NCI-H748 (cell line): ENCODE results near the gene RAB40A.
A peak's percentile ranks its signal among the peaks of the same experiment; 100 is the strongest.
"Not testable (repeated sequence)": the region's sequence is repeated elsewhere in the genome, so short reads cannot be mapped to it uniquely, and the experiment has no call there.

Experiments used
- DNase-seq: peaks from one replicate; lab custom pipeline; 2025; ENCODE audit not compliant: unreplicated experiment; lab: John Stamatoyannopoulos, UW

The RAB40A gene

DNA sequence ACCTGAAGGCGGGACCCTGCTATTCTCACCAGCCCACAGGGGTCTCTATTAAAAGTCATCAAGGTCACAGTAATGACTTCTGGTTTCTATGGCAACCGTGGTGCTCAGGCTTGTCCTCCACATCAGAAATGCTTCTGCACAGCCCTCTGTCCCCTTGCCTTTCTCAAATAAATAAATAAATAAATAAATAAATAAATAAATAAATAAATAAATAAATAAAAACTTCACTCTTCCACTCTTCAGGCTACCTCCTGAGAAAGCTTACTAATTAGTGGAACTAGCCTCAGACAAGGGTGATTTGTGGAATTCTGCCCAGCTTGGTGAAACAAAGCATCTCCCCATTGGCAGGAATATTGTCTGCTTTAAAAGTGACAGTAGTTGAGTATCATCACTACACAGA is 5.5 kb upstream of the RAB40A start:
- no peak for DNase-seq

DNA sequence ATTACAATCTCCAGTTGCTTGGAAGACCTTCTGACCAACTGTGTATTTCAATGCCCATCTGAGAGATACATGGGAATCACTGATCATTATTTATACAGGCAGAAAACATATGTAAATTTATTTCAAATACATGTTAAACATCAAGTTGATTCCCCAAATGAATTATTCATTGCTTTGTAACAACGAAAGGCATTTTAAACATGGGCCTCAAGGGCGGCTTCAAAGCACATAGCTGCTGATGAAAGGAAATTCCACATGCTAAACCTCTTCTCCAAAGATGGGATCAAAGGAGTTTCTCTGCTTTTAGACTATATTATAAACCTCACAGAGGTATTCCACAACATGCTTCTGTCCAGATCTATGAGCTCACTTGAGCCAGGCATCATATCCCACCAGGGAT is 4.3 kb upstream of the RAB40A start:
- DNase-seq = no peak

DNA sequence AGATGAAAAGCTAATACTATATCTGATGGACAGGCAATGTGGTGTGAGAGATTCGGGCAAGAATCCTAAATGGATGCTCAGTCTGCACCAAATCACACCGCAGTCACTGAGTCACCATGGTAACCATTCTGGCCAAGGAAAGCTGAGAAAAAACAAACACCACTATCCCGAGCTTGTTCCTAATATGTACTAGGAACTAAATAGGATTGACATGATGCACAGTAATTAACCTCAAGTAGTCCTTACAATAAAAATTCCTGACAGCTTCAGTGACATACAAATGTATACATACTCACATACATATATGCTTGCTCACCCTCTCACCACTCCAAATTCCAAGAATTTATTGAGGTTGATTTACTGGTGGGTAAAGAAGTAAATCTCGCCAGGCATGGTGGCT is 1.1 kb upstream of the RAB40A start:
- peak; percentile 79 for DNase-seq

DNA sequence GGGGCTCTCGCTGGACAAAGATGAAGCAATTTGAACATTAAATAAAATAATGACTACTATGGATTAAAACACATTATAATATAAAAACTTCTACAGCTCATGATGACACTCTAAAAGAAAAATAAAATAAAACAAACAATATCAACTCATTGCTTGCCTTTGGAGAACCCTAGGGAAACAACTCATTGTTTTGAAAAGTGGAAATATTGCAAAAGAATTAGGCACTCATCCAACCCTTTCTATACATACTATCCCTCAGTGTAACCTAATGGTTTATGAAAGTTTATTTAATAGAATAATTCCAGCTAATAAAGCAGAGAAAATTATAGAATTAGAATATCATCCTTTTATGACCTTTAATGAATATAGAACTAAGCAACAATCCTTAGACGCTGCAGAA is 718 bp downstream of the RAB40A start:
- no peak for DNase-seq

DNA sequence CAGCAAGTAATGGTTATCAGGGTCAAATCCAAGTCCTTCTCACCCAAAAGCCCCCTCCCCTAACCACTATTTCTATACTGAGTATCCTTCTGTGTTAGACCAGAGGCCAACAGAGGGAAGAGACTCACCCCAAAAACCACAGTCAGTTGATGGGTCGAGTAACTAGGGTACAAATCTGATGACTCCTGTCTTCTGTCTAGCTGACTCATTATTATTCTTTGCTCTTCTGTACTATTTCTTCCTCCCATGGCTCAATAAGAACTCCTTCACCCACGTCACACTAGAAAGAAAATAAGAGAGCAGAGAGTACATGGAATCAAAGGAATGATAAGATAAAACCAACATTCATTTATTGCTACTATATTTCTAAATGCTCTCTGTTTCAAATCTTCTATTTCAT is 2.0 kb downstream of the RAB40A start:
- DNase-seq = no peak

DNA sequence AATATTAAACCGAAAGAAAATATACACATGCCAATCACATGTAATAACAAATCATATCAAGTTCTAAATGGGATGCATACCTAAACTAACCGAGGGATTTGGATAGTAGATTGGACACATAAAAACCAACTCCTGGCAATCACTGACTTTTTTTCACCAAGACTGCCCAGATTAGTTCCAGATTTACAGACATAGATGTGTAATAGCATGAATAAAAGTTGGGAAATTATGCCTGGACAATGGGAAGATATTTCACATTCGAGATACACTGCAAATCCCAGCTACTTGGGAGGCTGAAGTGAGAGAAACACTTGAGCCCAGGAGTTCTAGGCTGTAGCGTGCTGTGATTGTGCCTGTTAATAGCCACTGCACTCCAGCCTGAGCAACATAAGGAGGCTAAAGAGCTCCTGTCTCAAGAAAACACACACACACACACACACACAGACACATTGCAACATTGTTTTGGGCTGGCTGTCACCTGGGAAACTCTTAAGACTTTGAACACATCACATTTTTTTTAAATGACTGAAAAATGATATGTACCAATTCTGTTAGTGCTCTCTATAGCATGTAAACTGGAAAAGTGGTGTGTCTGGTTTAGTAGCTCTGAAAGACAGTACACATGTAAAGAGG is 5.7 kb downstream of the RAB40A start:
- DNase-seq = no peak

DNA sequence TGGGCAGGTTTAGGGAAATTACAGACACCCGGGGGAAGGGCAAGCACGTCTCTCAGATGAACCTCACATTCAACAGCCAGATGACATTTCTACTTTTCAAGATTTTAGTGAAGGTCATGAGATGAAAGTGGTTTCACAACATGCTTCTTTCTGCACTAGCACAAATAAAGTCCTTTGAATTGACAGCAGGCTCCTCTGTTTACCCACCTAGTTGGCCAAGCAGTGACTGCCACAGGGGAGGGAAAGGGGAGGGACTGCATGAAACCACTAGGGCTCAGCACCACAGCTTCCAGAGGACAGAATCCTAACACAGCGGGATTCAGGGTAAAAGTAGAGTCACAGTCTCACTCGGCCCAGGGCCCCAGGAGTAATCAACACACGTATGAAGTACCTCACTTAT is 6.2 kb downstream of the RAB40A start:
- no peak for DNase-seq

DNA sequence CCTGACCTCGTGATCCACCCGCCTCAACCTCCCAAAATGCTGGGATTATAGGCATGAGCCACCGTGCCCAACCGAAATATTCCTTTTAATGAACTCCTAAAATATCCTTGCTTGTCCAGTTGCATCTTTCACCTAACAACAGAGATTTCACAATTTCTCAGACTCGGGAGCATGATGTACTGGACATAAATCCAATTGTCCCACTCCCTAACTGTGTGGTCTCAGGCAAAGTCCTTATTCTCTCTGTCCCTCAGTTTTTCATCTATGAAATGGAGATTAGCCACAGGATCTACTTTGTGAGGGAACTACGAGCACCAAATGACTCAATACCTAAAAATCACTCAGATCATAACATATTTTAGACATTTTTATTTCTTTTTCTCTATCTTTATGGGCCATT is 9.3 kb downstream of the RAB40A start:
- no peak for DNase-seq

DNA sequence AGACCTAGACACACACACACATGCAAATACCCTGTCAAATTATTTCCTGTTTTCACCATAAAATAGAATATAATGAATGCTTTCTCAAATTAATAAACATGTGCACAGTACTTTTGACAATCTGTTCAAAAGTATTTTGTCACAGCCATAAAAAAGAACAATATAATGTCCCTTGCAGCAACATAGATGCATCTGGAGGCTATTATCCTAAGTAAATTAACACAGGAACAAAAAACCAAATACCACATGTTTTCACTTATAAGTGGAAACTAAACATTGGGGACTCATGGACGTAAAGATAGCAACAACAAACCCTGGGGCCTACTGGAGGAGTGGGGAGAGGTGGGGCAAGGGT is 15.5 kb downstream of the RAB40A start:
- DNase-seq = no peak

DNA sequence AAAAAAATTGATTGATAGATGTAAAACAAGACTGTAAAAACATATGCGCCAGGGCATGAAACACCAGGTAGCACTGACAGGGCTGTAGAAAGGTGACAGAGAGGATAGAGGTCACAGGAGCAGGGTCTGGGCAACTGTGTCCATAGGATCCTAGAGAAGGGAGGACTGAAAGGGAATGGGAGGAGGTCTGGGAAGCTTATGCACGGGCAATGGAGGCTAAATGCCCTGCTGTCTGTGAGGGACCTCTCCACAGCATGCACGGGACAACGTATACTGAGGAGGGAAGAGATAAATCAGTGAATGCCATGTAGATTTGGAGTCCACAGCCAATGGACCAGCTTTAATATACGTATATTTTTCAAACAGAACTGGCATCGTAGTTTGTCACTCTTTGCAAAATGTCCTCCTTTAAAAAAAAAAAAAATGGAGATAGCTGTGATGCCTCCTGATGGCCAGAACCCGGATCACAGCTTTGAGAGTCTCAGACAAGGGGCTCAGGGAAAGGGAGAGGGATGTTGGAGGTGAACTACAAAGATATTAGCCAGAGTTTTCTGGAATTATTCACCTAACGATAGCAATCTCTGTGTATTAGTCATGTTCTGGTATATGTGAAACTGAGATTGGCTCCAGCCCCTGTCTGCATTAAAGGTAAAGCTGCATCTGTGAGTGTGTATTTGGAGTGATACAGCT is 16.0 kb downstream of the RAB40A start:
- DNase-seq = no peak

DNA sequence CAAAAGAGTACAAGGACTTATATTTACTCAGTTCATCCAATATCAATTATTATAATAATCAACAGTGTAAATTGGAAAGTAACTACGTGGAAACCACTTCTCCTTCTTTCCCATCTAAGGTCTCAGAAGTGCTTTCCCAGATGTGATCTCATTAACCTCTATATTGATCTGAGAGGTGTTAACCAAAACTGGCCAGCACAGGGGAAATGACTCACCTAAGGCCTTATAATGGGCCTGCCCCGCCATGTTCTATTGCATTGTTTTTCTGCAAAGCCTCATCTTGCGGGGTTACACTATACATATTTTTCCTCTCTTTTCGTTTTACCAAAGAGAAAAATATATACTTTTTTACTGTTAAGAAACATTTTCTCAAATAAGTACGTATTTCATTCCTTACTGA is 20.5 kb downstream of the RAB40A start:
- DNase-seq = no peak

DNA sequence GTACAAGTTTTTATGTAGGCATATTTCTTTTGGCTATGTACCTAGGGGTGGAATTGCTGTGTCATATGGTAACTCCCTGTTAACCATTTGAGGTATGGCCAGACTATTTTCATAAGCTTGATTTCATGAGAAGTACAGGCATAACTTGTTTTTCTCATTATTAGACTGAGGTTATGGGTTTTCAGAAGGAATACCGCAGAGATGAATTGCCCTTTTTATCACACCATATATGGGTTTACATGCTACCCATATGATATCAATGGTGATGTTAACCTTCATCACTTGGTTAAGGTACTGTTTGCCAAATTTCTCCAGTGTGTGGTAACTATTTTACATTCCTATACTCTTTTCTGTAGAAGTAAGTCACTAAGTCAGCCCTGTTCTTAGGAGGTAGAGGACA is 23.5 kb downstream of the RAB40A start:
- no peak for DNase-seq

DNA sequence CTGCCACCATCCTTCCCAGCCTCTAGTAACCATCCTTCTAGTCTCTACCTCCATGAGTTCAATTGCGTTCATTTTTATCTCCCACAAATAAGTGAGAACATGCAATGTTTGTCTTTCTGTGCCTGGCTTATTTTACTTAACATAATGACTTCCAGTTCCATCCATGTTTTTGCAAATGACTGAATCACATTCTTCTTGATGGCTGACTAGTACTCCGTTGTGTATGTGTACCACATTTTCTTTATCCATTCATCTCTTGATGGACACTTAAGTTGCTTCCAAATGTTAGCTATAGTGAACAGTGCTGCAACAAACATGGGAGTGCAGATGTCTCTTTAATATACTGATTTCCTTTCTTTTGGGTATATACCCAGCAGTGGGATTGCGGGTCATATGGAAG is 25.7 kb downstream of the RAB40A start:
- not testable (repeated sequence) for DNase-seq

DNA sequence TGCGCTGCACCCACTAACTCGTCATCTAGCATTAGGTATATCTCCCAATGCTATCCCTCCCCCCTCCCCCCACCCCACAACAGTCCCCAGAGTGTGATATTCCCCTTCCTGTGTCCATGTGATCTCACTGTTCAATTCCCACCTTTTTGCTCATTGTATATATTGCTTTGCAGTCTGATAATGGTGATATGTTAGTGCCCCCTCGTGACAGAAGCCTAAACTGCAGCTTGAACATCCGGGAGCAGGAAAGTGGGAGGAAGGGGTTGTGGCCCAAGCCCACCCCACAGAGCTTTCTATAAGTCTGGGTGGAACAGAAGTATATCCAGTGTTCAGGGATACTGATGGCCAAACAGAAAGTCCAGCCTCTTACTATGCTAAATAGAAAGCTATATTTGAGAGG is 29.6 kb downstream of the RAB40A start:
- DNase-seq = peak; percentile 36

DNA sequence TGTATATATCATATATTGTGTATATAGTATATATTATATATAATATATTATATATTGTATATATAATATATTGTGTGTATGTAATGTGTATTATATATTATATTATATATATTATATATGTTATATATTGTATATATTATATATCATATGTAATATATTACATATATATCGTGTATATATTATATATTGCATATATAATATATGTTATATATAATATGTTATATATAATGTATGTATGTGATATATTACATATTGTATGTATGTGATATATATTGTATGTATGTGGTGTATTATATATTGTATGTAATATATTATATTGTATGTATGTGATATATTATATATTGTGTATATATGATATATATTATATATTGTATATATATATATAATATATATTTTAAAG is 30.5 kb downstream of the RAB40A start:
- no peak for DNase-seq

DNA sequence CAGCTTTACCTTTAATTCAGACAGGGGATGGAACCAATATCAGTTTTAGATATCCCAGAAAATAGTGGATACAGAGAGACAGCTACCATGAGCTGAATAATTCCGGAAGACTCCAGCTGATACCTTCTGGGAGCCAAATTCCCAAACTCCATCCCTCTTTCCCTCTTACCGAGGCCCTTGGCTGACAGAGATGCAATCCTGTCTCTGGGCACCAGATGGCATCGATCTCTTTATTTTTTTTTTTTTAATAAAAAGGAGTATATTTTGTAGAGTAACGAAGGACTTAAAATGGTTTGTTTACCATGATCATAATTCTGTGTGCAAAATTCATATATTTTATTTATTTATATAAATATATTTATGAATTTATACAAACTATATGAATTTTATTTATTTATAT is 31.0 kb downstream of the RAB40A start:
- peak; percentile 8 for DNase-seq

DNA sequence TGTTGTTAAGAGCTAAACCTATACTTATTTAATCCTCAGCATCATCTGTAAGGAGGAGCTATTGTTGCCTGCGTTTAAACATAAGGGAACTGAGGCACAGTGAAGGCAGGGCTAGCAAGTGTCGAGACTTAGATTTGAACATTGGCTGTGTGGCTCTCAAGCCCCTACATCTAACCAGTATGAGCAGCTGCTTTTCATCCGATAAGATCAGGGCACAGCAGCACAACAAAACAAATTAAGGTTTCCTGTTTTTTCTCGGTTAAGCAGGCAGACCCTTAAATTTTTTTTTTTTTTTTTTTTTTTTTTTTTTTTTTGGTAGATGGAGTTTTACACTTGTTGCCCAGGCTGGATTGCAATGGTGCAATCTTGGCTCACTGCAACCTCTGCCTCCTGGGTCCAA is 35.6 kb downstream of the RAB40A start:
- no peak for DNase-seq

DNA sequence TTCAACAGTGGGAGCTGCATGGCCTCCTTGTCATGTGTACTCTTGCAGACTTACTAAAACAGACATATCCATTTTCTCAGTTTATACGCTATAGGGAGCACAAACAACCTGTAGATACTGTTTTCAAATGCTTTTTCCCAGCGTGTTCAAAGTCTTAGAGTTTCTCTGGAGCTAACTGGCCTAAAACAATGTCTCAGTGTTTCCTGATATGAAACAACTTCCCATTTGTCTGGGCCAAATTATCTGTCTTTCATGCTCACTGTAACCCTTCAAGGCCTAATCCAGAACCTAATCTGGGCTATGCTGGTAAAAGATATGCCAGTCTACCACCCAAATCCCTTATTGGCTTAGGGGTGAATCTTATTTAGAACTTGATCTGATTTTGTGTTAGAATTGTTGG is 38.8 kb downstream of the RAB40A start:
- no peak for DNase-seq

DNA sequence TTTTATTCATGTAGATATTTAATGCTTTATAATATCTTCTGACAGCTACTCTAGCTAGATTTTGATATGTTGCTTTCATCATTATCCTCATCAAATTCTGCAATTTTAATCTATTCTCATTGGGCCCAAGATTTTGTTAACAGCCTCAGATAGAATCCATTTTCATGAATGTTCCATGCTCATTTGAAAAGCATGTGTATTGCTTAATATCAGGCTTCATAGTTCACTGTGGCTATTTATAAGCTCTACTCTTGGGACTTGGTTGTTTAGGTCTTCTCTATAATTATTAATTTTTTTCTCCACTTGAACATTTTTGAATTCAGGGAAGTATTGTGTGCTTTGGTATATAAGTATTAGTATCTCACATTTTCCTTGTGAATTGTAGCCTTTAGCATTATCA is 41.8 kb downstream of the RAB40A start:
- no peak for DNase-seq

DNA sequence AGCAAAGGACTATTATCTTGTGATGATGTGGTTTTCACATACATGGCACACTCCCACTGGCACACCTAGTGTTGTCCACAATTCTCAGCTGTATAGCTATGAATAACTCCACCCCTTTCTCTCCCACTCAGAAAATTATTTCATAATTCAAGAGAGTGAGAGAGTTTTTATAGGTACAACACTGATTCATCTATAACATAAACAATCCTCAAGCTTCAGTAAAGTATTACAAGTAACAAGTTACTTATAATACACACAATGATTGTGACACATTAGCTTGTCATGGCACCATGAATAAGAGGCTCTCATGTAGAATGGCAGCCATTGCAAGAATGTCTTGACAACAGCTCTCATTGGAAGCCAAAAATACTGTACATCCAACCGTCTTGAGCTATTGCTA is 43.9 kb downstream of the RAB40A start:
- no peak for DNase-seq

DNA sequence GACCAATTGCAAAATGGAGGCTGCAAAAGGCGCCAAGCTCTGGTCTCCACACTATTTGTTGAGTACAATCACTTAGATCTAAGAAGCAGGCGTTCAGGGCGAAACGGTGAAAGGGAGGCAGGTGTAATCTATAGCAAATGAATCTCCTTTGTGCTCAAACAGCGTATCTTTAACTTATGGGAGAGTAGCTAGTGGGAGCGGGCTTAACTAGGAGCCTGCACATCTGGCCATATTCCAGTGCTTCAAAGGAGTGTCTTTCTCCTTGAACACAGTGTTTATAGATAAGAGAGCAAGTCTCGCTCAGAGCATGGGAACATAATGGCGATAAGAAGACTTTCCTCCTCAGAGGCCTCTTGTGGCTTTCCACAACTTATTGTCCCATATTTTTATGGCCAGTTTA is 49.3 kb downstream of the RAB40A start:
- DNase-seq = not testable (repeated sequence)

DNA sequence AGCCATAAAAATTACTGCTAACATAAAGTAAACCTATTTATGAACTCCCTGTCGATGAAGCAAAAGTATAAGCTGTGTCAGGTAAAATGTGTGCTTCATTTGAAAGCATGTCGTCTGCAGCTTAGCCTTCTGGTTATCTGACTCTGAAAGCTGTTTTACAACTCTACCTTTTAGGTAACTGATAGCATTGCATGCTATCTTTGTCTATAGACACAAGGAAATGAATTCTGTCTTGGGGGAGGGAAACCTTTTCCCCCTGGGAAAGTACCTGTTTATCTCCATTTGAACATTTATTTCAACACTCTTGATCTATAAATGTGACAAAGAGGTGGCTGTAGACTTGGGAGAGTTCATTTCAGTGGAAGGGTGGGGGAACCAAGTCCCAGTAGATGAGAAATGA is 51.4 kb downstream of the RAB40A start:
- DNase-seq = no peak

DNA sequence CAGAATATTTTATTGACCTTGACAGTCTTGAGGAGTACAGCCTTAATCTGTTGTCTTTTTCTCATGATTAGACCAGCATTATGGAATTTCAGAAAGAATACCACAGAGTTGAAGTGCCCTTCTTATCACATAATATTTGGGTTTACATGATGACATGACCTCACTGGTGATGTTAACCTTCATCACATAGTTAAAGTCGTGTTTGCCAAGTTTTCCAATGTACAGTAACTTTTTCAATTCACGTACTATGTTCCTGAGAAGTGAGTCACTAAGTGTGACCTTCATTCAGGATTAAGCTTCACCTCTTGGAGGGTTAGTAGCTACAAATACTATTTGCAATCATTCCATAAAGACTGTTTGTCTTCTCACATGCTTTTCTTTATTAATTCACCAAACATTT is 52.1 kb downstream of the RAB40A start:
- DNase-seq = no peak
